LNCaP clone FGC (cell line): Measurements from ENCODE around the gene MPHOSPH8.

Experiments
- DNase-seq: peaks from one replicate; pipeline ENCODE4 v3.0.0-alpha.2; 2011; ENCODE audit warnings: low read depth
- H3K4me3 ChIP-seq: 2 replicates; pipeline ENCODE4 v1.5.1; 2011; ENCODE audit warnings: mild to moderate bottlenecking, low read depth, low read length, control low read depth
- CTCF ChIP-seq: IDR thresholded peaks from 2 replicates; pipeline ENCODE4 v1.5.1; 2012; ENCODE audit warnings: mild to moderate bottlenecking; ENCODE audit not compliant: control insufficient read depth, insufficient read depth; ENCODE audit errors: extremely low read depth

Gene MPHOSPH8

GRCh38 chr13:19633479-19634255 is at the start of gene MPHOSPH8:
MPHOSPH8 (plus strand) TSS chr13:19633659; CDS start chr13:19633749, 90 bp downstream.
- H3K4me3 ChIP-seq = peak within 1 kb of the TSS; percentile 92
- peak; percentile 86 for DNase-seq
- TF ChIP-seq CTCF = no peak

GRCh38 chr13:19586904-19587634 is 46.4 kb upstream of the MPHOSPH8 start:
- TF ChIP-seq CTCF = no peak
- no peak for DNase-seq
- H3K4me3 ChIP-seq = no peak overlapping the region

- H3K4me3 ChIP-seq = no peak overlapping the region
- TF ChIP-seq CTCF = peak; percentile 64
- no peak for DNase-seq
Measured at GRCh38 chr13:19587635-19588300, 45.7 kb upstream of the MPHOSPH8 start.

- H3K4me3 ChIP-seq = no peak overlapping the region
- DNase-seq = no peak
- TF ChIP-seq CTCF = no peak
Measured at GRCh38 chr13:19589312-19589711, 44.1 kb upstream of the MPHOSPH8 start.

GRCh38 chr13:19590423-19590822 is 43.0 kb upstream of the MPHOSPH8 start:
- no peak overlapping the region for H3K4me3 ChIP-seq
- DNase-seq = no peak
- no peak for TF ChIP-seq CTCF

GRCh38 chr13:19591864-19592263 is 41.6 kb upstream of the MPHOSPH8 start:
- no peak overlapping the region for H3K4me3 ChIP-seq
- no peak for TF ChIP-seq CTCF
- no peak for DNase-seq
